ENCODE data around the gene KCNT1. TPM values are rescaled to one million over a fixed set of nuclear protein-coding genes. Genes with fewer than 3 reads are reported as not detected.

Gene KCNT1
- total RNA-seq, 1 donor from 2014 or later, result 0.39 TPM

GRCh38 chr9:135673941-135674340 is 28.0 kb upstream of the KCNT1 start:
- no peak for DNase-seq

- no peak for DNase-seq
Measured at GRCh38 chr9:135674977-135675376, 27.0 kb upstream of the KCNT1 start.

GRCh38 chr9:135676891-135677290 is 25.1 kb upstream of the KCNT1 start:
- no peak for DNase-seq

- DNase-seq, result no peak
Measured at GRCh38 chr9:135677641-135678168, 24.3 kb upstream of the KCNT1 start.

GRCh38 chr9:135678236-135679017 is 23.6 kb upstream of the KCNT1 start:
- no peak for DNase-seq

- DNase-seq, result no peak
Measured at GRCh38 chr9:135680056-135680455, 21.9 kb upstream of the KCNT1 start.

- no peak for DNase-seq
Measured at GRCh38 chr9:135681161-135681560, 20.8 kb upstream of the KCNT1 start.

DNA sequence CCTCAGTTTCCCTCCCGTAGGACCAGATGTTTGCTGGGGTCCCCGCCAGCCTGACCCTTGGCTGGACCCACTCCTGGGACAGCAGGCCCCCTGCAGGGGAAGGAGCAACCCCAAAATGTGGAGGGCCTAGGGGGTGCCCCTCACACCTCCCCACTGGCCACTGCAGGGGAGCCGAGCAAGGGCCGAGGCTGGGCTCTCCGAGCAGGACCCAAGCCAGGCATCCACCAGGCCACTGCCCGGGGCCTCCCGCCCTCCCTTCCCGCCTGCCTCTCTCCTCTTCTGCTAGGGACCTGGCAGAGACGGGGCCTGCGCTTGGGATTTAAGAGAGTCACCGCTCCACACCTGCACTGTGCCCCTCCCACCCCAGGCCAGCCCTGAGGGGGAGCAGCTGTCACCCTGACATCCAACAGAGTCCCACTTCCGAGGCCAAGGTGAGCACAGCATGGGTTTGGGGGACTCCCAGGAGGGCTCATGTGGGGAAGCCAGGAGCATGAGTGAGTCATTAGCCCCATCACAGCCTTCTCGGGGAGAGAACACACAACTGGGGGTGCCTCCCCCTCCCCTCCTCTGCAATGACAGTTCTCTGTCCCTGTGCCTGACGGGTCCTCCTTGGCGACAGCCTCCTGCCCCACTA is 18.5 kb upstream of the KCNT1 start:
- DNase-seq, result no peak

DNA sequence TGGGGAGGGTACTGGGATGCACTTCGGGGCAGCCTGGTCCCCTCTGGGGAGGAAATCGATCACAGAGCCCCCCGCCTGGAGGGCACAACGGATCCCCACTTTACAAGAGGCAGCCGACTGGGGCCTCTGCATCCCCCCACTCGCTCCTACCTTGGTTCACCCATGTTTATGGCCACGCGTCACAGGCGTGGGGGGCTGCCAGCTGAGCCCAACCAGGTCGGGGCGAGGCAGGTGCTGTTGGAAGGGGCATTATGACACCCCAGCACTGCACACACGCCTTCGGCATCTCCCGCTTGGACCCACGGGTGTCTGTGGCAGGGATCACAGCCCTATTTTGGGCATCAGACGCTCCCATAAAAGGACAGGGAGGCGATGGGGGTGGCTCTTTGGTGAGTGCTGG is 17.3 kb upstream of the KCNT1 start:
- no peak for DNase-seq

- DNase-seq, result no peak
Measured at GRCh38 chr9:135687216-135687615, 14.8 kb upstream of the KCNT1 start.

DNA sequence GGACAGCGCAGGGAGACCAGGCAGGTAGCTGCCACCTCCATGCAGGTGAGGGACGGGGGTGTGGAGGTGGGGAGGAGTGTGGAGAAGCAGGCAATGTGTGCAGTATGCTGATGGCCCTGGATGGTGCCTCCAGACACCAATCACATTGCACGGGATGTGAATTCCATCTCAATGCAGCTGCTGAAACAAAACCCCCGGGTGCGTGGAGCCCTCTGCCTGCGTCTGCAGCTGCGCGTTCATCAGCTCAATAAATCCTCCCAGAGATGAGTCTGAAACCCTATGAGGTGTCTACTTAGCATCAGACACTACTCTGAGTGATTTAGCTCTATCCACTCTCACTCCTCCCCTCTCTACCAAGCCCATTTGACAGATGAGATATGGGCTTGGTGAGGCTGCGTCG is 13.0 kb upstream of the KCNT1 start:
- DNase-seq, result no peak

DNA sequence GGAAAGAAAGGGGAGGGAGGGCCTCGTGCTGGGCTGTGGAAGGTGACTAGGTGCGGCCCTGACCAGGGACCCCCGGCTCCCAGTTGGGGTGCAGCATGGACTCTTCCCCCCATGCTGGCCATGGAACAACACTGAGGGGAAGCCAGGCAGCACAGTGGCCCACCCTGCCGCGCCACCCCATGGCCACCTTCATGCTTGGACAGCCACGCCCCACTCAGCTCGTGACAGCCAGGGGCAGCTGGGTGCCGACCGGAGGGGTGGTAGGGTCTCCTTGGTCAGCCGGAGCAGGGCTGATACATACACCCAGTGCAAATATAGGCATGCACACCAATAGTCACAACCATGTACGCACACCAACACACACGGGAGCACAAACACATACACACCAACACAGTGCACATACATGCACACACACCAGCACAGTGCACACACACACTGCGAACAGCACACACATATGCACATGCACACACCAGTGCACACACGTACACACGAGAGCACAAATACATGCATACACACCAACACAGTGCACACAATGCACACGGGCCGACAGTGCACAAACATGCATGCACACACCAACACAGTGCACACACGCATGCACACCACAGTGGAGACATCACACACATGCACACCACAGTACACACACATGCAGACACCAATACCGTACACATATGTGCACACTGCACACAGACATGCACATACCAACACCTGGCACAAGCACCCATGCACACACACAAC is 11.0 kb upstream of the KCNT1 start:
- no peak for DNase-seq

DNA sequence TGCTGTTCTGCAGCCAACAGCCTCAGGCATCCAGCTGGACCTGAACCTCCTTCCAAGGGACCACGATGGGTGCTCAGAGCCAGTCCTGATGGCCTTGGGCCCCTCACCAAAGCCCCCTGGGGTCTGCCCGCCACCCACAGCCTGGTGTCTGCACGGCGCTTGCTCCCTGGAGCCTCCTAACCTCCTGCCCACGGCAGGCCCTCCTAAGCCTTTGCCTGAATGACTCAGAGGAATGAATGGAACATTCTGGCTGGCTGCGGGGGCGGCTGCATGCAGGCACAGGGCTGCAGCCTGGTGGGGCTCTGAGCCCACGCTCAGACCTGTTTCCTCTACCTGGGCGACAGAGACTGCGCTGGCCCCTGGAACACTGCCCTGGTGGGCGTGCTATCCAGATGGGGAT is 9.6 kb upstream of the KCNT1 start:
- DNase-seq, result no peak

DNA sequence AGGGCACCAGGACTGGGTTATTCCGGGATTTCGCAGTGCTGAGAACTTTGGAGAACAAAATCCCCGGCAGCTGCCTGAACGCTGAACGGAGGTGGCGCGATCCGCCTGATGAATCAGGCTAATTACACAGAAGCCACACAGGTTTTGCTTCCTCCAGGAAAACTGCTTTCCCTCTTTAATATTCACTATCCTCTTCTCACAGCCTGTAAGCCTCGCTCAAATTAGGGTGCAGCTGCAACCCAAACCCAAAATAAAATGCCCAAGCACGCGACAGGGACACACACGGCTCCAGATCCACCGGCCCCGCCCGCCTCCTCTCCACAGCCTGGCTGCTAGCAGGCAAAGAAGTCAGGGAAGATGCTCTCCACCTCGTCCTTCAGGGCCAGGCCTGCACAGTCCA is 8.7 kb upstream of the KCNT1 start:
- no peak for DNase-seq

DNA sequence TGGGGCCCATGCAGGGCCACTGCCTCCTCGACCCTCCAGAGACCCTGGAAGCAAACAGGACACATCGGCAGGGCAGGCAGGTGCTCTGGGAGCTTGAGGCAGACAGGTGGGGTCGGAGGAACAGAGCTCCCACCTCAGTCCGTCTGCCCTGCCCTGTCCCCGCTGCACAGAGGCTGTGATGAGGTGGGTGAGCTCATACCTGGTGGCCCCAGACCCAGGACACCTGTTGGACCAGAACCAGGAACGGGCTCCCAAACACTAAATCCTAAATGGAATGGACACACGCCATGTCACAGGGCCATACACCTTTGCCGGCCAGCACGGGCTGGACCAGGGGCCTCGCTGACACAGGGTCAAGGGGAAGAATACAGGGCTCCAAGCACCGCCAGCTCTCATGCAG is 8.2 kb upstream of the KCNT1 start:
- no peak for DNase-seq

DNA sequence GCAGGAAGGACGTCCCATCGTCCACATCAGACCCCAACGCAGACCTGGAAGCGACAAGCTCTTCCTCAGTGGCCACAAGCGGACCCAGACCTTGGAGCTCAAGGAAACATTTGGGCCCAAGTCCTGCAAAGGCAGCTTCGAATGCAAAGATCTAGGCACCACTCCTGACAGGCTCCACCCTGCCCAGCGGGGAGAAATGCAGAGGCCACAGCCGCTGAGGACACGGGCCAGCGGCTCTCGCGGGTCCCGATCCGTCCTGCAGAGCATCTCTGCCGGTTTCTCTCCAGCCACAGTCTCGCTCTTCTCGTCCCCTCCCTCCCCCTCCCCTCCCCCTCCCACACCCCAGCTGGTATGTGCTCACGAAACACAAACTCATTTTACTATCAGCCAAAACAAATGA is 7.6 kb upstream of the KCNT1 start:
- no peak for DNase-seq

DNA sequence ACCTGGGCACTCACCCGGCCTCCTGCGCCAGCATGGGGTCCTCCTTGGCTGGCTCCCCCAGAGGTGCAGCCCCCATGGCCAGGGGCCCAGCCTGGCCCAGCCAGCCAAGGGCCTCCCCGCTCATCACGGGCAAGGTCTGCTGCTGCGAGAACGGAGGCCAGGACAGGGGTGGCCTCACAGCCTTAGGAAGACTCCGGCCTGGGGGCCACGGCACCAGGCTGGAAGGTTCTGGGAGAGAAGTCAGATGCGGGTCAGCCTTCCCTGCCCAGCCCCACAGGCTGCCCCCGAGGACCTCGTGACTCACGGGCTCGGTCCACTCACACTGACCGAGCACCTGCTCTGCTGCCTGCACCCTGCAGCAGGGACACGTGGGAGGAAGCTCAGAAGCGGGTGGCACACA is 6.9 kb upstream of the KCNT1 start:
- DNase-seq, result no peak

DNA sequence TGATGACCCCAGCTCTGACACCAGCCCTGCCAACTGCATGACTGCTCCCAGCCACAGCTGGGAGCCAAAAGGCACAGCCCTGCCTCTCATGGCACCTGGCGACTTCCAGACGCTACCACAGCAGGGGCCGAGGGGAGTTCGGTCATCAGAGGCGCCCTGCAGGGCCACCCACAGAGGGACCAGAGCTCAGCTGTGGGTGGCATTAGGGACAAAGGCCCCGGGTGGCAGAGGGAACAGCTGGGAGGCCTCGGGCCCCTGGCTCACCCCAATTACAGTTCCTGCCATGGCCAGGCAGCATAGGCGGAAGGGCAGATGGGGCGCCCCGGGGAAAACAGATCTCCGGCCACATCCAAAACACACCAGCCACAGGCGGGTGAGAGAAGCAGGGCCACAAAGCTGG is 6.3 kb upstream of the KCNT1 start:
- DNase-seq, result no peak

DNA sequence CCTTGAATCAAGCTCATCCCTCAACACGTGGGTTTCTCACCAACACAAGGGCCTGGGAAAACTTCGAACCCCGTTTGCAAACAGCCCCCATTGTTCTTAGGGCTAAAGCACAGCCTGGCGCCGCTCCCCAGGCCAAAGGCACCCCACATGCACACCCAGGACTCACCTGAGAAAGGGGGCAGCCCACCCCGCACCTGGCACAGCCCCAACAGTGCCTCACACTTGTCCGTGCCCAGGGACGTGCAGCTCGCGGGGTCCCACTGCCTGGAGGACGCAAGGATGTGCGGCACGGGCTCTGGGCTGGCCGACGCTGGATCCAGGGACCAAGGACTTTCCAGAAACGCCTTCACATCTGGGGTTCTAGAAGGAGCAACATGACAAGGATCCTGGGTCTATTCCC is 5.5 kb upstream of the KCNT1 start:
- no peak for DNase-seq

DNA sequence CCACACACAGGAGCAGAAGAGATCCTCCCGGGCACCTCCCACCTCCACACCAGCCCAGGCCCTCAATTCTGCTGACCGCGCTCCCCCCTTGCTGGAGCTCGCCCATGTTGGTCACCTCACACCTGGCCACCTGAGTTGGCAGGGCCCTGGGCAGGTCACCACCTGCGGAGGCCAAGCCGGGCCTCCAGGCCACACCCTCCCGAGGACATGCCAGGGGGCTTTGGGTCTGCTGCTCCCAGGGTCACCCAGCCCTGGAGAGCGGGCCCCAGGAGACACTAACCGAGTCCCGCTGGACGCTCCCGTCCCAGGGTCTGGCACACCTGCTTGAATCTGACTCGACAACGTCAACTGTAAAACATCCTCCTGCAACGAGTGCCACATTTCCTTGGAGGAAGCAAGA is 4.8 kb upstream of the KCNT1 start:
- no peak for DNase-seq

- DNase-seq, result no peak
Measured at GRCh38 chr9:135698236-135698635, 3.7 kb upstream of the KCNT1 start.

DNA sequence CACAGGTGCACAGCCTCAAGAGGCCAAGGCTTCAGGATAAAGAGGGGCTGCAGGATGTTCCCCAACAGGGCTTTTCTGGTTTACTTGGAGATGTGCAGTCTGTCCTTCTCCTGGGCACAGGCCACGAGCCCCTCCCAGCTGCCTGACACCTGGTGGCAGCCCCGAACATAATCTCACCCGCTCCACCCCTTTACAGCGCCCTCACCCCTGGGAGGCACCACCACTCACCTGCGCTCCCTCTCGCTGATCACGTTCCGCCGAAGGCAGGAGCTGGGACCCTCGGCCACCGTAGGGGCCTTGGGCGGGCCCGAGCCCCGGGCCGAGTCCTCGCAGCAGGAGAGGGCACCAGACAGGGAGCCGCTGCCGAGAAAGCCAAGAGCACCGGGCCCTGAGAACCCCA is 3.2 kb upstream of the KCNT1 start:
- no peak for DNase-seq

- DNase-seq, result no peak
Measured at GRCh38 chr9:135699440-135699839, 2.5 kb upstream of the KCNT1 start, which contains the start of gene SOHLH1. Gene SOHLH1, minus strand, starts transcription at chr9:135699481. Its CDS starts 14 bp downstream, at chr9:135699467.
